PFSK-1 (cell line): ENCODE results near the gene VPS37C. TPM values are rescaled to one million over a fixed set of nuclear protein-coding genes. Genes with fewer than 3 reads are reported as not detected.
"Not testable (repeated sequence)": the region's sequence is repeated elsewhere in the genome, so short reads cannot be mapped to it uniquely, and the experiment has no call there.

ENCODE experiments used
- FOXP2 ChIP-seq: optimal IDR thresholded peaks from 2 replicates; pipeline ENCODE3; 2011; ENCODE audit warnings: borderline replicate concordance, control low read depth, inconsistent platforms; ENCODE audit not compliant: insufficient read depth; ENCODE audit errors: extremely low read length, extremely low read depth
- POLR2AphosphoS5 ChIP-seq: IDR thresholded peaks from 2 replicates; pipeline ENCODE4 v1.6.1; 2012; ENCODE audit warnings: low read depth, mild to moderate bottlenecking, control low read depth, low read length, moderate library complexity
- SIN3A ChIP-seq: IDR thresholded peaks from 2 replicates; pipeline ENCODE4 v1.6.1; 2012; ENCODE audit warnings: mild to moderate bottlenecking, low read length, moderate library complexity, borderline replicate concordance; ENCODE audit not compliant: insufficient read depth
- TAF1 ChIP-seq: IDR thresholded peaks from 2 replicates; pipeline ENCODE4 v1.6.1; 2012; ENCODE audit warnings: low read length, control low read depth, borderline replicate concordance; ENCODE audit not compliant: insufficient read depth
- polyA plus RNA-seq: library from polyadenylated mRNA; unstranded; fragments of >200 nt; gene quantifications from one replicate; pipeline ENCODE4 v1.2.1, GENCODE V29; 2012; ENCODE audit warnings: low read depth, missing spikeins; ENCODE audit not compliant: insufficient read length
- TF ChIP-seq, protein P1 (sequence below), 2 experiments: IDR thresholded peaks; 2 replicates each; pipeline versions ENCODE4 v1.6.1 to v1.8.0; 2011 to 2012; ENCODE audit warnings: low read depth in 2 of 2, low read length in 2 of 2, control low read depth in 1 of 2, inconsistent platforms in 1 of 2, mild to moderate bottlenecking in 1 of 2, moderate library complexity in 1 of 2; ENCODE audit not compliant: insufficient read depth in 1 of 2

VPS37C gene
- polyA plus RNA-seq = 21.6 TPM

DNA sequence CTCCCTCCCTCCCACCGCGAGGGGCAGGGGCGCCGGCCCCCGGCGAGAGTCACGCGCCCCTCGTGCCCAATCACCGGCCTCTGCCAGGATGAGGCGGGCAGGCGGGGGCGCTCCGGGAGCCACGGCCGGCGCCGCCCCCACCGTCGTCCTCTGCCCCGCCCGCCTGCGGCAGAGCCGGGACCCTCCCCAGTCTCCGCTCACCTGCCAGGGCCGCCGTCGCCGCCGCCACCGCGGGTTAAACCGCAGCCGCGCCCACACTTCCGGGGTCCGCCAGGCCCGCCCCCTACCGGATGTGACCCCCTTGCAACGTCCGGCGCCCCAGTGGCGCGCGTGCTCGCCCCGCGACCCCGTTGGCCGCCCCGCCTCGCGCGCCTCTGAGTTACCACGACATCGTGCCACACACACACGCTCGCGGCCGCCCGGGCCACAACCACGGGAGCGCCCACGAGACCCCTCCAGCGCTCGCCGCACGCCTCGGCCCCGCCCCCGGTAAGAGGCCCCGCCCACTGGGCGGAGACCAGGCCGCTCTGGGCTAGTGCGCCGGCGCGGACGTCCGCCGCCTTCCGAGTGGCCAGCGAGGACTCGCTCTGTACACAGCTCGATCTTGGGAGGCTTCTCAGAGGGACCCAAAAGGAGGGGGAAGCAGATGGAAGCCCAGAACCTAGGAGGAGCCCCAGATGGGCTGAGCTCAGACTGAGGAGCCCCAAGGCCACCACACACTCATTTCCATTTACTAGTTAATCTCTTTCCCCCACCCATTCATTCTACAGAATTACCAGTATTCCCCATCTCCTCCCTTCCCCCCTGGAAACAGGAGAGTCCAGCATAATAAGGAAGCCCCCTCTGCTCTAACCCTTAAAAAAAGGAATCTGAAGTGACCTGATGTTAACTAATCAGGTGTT, at the start of gene VPS37C:
Gene VPS37C, minus strand, starts transcription at position 237 of the 902 bp plus-strand sequence. CDS start 22,597 bp downstream, outside the sequence.
- TF ChIP-seq, protein P1, sequence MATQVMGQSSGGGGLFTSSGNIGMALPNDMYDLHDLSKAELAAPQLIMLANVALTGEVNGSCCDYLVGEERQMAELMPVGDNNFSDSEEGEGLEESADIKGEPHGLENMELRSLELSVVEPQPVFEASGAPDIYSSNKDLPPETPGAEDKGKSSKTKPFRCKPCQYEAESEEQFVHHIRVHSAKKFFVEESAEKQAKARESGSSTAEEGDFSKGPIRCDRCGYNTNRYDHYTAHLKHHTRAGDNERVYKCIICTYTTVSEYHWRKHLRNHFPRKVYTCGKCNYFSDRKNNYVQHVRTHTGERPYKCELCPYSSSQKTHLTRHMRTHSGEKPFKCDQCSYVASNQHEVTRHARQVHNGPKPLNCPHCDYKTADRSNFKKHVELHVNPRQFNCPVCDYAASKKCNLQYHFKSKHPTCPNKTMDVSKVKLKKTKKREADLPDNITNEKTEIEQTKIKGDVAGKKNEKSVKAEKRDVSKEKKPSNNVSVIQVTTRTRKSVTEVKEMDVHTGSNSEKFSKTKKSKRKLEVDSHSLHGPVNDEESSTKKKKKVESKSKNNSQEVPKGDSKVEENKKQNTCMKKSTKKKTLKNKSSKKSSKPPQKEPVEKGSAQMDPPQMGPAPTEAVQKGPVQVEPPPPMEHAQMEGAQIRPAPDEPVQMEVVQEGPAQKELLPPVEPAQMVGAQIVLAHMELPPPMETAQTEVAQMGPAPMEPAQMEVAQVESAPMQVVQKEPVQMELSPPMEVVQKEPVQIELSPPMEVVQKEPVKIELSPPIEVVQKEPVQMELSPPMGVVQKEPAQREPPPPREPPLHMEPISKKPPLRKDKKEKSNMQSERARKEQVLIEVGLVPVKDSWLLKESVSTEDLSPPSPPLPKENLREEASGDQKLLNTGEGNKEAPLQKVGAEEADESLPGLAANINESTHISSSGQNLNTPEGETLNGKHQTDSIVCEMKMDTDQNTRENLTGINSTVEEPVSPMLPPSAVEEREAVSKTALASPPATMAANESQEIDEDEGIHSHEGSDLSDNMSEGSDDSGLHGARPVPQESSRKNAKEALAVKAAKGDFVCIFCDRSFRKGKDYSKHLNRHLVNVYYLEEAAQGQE (IDR thresholded peaks at IDR 0.05; ENCODE audit: insufficient read depth in 1 of 2, low read depth in 2 of 2, low read length in 2 of 2) = 0 out of 4 replicates have a peak, but pooled peaks of 1 of the 2 experiments have one; percentile 7
- TF ChIP-seq FOXP2 = peak; percentile 57
- peak; percentile 94 for TF ChIP-seq POLR2AphosphoS5
- peak; percentile 76; the same call in 1 of the 2 replicates for TF ChIP-seq TAF1
- TF ChIP-seq SIN3A = no peak

DNA sequence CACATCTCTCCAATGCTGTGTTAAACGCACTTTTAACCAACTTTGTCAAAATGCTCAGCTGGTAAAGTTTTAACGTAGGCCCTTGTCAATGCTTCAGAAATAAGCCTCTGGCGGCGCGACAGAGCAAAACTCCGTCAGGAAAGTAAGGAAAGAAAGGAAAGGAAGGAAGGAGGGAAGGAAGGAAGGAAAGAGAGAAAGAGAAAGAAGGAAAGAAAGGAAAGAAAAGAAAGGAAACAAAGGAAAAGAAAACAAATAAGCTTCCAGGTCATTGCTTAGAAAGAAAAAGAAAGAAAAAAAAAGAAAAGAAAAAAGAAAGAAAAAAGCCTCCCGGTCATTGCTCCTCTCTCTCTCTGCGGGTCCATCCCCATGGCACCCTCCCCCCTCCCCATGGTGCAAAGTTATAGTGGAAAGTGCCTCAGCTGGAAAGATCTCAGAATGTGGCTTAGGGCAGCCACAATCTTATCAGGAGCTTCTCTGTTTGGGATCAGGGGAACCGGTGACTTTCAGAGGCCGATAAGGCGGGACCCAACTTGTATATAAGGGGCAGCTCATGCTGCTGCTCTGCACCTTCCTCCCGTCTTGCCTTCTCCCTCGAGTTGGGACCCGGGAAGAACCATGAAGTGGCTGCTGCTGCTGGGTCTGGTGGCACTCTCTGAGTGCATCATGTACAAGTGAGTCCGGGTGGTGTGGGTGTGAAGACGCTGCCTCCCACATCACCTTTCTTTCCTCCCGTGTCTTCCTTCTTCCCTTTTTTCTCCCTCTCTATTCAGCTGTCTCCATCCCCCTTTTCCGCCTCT, 41.9 kb upstream of the VPS37C start, which contains the start of gene PGA3:
Gene PGA3, plus strand, starts transcription at position 566 of the 797 bp plus-strand sequence. Its CDS starts 50 bp downstream, at position 616.
- not testable (repeated sequence) for TF ChIP-seq SIN3A, TAF1, FOXP2

DNA sequence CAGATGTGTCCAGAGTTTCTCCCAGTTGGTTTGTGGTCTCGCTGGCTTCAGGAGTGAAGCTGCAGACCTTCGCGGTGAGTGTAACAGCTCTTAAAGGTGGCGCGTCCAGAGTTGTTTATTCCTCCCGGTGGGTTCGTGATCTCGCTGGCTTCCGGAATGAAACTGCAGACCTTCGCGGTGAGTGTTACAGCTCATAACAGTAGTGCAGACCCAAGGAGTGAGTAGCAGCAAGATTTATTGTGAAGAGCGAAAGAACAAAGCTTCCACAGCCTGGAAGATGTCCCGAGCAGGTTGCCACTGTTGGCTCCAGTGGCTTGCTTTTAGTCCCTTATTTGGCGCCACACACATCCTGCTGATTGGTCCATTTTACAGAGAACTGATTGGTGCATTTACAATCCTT, 40.2 kb upstream of the VPS37C start:
- TF ChIP-seq FOXP2 (no peak), SIN3A (no peak), TAF1 (no peak), POLR2AphosphoS5 (no peak)
- TF ChIP-seq, protein P1 (IDR thresholded peaks at IDR 0.05; ENCODE audit: insufficient read depth in 1 of 2, low read depth in 2 of 2, low read length in 2 of 2) = no peak

DNA sequence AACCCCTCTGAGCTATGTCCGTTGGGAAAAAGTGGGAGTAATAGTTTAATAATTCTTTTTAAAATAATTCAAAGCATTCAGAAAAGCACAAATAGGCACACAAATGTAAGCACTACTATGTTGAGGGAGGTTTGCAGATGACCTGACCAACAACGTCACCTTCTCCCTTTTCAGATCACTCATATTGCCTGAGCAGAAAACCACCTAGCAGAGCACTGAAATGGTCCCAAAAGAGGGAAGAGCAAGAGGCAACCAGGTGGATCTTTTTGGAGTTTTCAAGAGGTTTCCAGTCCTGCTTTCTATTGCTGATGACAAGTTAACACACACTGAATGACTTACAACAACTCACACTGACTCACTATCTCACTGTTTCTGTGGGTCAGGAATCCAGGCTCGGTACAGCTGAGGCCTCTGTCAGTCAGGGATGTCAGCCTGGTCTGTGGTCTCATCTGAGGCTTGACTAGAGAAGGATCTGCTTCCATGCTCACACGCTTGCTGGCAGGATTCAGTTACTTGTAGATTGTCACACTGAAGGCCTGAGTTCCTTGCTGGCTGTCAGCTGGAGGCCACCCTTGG, 37.8 kb upstream of the VPS37C start:
- TF ChIP-seq SIN3A = no peak
- TF ChIP-seq, protein P1 (IDR thresholded peaks at IDR 0.05; ENCODE audit: insufficient read depth in 1 of 2, low read depth in 2 of 2, low read length in 2 of 2) = no peak
- no peak for TF ChIP-seq FOXP2
- TF ChIP-seq POLR2AphosphoS5 = no peak
- TF ChIP-seq TAF1 = no peak

DNA sequence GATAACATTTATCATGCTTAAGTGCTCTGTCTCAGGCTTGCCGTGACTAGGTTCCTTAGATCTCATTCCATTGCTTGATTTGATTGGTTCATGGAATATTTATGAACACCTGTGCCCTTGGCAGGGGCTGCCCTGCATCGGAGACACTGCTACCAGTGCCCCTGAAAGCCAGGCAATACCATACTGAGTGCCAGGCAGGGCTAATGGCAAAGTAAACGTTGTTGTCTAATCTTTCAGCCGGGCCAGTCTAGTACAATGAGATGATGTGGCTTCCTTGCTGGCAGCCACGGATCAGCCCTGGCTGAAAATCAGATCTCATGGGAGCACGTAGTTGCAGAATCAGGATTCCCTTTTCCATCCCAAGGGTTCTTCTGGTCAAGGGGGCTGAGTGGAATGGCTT, 37.1 kb upstream of the VPS37C start:
- TF ChIP-seq POLR2AphosphoS5 = no peak
- TF ChIP-seq FOXP2 = no peak
- TF ChIP-seq, protein P1 (IDR thresholded peaks at IDR 0.05; ENCODE audit: insufficient read depth in 1 of 2, low read depth in 2 of 2, low read length in 2 of 2) = no peak
- TF ChIP-seq SIN3A = no peak
- no peak for TF ChIP-seq TAF1
